SKM-1 treated with dmso at 0.1 percent for 144 hours (cell line): ENCODE measurements around the gene RDH13.
"Not testable (repeated sequence)": the region's sequence is repeated elsewhere in the genome, so short reads cannot be mapped to it uniquely, and the experiment has no call there.

ENCODE experiments used
- DNase-seq: peaks from one replicate; lab custom pipeline; 2025; ENCODE audit not compliant: unreplicated experiment; lab: John Stamatoyannopoulos, UW

Gene RDH13

GRCh38 chr19:55018216-55018615 lies 44.7 kb downstream of the RDH13 start:
- no peak for DNase-seq

DNA sequence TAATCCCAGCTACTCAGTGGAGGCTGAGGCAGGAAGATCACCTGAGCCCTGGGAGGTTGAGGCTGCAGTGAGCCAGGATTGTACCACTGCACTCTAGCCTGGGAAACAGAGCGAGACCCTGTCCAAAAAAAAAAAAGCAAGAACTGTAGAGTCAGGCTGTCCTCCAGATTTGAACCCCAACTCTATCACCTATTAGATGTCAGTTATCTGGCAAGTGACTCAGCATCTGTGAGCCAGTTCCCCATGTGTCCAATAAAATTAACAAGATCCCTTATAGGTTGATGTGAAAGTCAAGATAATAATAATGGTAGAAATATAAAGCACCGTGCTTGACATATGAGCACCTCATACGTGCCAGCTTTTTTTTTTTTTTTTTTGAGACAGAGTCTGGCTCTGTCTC lies 46.9 kb downstream of the RDH13 start:
- DNase-seq = no peak

- DNase-seq = no peak
Observed at GRCh38 chr19:55015126-55015525, 47.8 kb downstream of the RDH13 start.

DNA sequence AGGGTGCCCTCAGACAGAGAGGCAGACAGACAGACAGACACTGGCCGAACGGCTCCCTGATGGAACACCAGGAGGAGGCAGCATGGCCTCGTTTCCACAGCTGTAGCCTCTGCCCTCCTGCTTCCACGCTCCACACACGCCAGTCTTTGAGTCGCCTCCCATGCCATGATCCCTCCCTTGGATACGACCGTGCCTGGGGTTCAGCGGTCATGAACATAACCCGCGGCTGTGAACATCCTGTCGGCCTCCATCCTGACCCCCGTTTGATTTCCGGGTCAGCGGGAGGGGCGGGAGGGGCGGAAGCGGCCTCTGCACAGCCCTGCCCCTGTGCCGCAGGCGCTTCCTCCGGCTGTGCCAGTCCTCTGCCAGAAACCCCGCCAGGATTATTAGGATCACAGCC lies 48.2 kb downstream of the RDH13 start:
- no peak for DNase-seq

GRCh38 chr19:55013596-55013995 lies 49.4 kb downstream of the RDH13 start:
- DNase-seq = no peak

- no peak for DNase-seq
Observed at GRCh38 chr19:55012306-55012705, 50.6 kb downstream of the RDH13 start.

DNA sequence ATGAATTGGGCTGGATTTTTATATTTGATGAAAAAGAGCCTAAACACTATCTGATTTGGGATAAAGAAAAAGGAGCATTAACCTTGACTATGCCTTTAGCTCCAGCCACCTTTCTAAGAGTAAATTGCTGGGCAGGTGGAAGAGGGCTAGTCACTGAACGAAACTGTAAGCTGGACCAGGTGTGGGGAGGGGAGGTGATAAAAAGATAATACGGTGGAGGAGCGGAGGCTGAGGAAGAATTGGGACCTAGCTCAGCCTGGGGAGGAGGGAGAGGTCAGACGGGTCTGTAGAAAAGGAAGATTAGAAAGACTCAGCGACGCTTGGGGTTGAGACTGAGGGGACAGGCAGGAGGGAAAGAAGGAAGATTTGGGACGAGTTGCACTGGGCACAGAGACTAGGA lies 52.4 kb downstream of the RDH13 start:
- DNase-seq = not testable (repeated sequence)

- DNase-seq = not testable (repeated sequence)
Observed at GRCh38 chr19:55008781-55009180, 54.2 kb downstream of the RDH13 start.

DNA sequence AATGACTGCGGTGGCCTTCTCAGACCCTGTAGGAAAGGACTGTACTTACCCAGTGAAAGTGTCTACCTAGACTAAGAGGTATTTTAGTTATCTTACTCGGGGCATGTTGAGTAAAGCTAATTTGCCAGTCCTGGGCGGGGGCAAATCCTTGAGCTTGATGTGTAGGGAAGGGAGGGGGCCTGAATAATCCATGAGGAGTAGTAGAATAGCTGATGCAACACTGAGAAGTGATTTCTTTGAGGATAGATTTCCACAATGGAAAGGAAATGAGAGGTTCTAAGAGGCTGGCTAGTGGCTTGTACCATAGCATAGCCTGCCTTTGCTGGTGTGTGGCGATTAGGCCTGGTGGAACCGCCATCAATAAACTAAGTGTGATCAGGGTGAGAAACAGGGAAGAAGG lies 54.8 kb downstream of the RDH13 start:
- DNase-seq = not testable (repeated sequence)

GRCh38 chr19:55007537-55007936 lies 55.4 kb downstream of the RDH13 start:
- DNase-seq = not testable (repeated sequence)

DNA sequence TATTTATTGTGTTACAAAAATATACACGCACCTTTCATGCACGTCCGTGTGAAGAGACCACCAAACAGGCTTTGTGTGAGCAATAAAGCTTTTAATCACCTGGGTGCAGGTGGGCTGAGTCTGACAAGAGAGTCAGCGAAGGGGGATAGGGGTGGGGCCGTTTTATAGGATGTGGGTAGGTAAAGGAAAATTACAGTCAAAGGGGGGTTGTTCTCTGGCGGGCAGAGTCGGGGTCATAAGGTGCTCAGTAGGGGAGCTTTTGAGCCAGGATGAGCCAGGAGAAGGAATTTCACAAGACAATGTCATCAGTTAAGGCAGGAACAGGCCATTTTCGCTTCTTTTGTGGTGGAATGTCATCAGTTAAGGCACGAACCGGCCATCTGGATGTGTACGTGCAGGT lies 56.2 kb downstream of the RDH13 start:
- not testable (repeated sequence) for DNase-seq

DNA sequence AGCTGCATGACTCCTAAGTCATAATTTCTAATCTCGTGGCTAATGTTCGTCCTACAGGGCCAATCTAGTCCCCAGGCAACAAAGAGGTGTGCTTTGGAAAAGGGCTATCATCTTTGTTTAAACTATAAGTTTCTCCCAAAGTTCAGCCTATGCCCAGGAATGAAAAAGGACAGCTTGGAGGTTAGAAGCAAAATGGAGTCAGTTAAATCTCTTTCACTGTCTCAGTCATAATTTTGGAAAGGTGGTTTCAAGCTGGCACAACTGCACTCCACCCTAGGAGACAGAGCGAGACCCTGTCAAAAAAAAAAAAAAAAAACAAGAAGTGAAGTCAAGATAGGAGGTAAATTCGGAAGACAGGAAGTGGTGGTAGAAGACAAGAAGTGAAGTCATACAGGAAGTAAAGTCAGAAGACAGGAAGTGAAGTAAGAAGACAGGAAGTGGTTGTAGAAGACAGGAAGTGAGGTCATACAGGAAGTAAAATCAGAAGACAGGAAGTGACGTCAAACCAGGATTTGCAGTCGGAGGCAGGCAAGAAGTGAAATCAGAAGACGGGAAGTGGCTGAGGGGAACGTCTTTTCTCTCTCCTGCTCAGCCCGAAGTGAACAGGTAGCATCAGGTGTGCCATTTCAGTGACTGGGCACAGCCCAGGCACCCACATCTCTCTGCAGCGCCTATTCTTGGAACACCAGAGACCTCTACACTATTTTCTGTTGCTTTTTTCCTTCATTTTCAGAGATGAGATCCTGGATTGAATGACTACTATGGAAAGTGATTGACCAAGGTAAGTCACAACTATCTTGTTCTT lies 57.1 kb downstream of the RDH13 start:
- DNase-seq = peak; percentile 43

DNA sequence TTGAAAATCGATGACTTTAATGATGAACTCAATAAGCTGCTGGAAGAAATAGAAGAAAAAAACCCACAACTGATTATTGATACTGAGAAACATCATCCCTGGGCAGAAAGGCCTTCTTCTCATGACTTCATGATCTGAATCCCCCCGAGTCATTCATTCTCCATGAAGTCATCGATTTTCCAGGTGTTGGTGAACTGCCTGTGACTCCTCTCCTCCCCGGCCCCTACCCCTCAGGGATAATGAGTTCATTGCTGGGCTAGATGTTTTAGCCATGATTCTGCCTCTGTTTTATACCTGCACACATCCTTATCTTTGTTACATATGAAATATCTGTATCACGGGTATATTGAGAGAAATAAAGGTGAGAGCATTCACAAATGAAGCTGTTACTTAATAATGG lies 62.2 kb downstream of the RDH13 start:
- no peak for DNase-seq

DNA sequence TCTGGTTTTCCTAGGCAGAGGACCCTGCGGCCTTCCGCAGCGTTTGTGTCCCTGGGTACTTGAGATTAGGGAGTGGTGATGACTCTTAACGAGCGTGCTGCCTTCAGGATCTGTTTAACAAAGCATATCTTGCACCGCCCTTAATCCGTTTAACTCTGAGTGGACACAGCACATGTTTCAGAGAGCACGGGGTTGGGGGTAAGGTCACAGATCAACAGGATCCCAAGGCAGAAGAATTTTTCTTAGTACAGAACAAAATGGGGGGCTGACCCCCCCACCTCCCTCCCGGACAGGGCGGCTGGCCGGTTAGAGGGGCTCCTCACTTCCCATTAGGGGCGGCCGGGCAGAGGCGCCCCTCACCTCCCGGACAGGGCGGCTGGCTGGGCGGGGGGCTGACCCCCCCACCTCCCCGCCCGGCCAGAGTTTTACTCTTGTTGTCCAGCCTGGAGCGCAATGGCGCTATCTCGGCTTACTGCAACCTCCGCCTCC lies 64.2 kb downstream of the RDH13 start:
- not testable (repeated sequence) for DNase-seq

- DNase-seq = no peak
Observed at GRCh38 chr19:54995561-54995960, 67.4 kb downstream of the RDH13 start.
